ENCODE data around the gene HSPA5.

- TF ChIP-seq CTCF (IDR thresholded peaks at IDR 0.05; ENCODE audit: insufficient read depth, low read depth, low read length) (no peak), EZH2 (IDR thresholded peaks at IDR 0.05; ENCODE audit: insufficient read depth, low read length) (no peak)
Measured at GRCh38 chr9:125260561-125260960, 19.4 kb upstream of the HSPA5 start.

Data from astrocyte (in vitro differentiated cells and primary cell).